GM13977 (cell line): ENCODE data around the gene KCNH1.
"Not testable (repeated sequence)": the region's sequence is repeated elsewhere in the genome, so short reads cannot be mapped to it uniquely, and the experiment has no call there.

Experiments
- DNase-seq: peaks from one replicate; pipeline ENCODE4 v3.0.0; 2012; ENCODE audit warnings: low spot score
- in situ Hi-C: fragments of 300-500 bp; cut with MboI; formaldehyde crosslinking; loops from one replicate; pipeline ENCODE4 v1.12.0; 2022; ENCODE audit warnings: low sequenced_read_pairs, low pct_unique_long_range_greater_than_20kb, mixed read lengths, inconsistent platforms; ENCODE audit not compliant: unreplicated experiment
- TF ChIP-seq, protein P1 (sequence below): IDR thresholded peaks from 2 replicates; pipeline ENCODE4 v1.5.1; 2012; ENCODE audit warnings: mild to moderate bottlenecking, control low read depth; ENCODE audit not compliant: insufficient read depth; ENCODE audit errors: extremely low read depth, missing control alignments

KCNH1 gene

DNA sequence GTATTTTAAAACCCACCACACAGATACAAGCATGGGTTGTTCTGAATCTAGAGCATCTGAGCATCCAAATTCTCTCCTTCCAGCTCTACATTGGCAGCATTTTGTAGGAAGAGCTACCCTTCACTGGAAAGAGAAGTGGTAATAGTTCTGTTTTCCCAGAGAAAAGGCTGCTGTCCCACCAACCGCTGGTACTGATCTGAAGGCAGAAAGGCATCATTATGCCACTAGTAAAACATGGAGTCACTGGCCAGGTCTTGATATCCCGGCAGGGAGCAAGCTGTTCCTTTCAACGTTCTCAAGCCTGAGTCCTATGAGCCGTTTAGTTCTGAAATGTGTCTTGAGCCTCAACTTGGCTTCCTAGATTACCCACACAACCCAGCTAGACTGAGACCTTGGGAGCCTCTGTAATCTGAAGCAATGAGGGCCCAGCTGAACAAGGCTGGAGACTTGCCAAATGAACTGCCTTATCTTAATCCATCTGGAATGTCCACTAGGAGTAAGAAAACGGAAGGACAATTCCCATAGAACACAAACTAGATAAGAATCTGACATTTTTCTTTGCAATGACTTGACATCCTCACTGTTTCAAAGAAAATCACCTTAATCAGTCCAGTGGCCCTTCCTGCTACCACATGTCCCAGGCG lies 116.8 kb downstream of the KCNH1 start:
- in situ Hi-C loops = no loop called here
- TF ChIP-seq, protein P1, sequence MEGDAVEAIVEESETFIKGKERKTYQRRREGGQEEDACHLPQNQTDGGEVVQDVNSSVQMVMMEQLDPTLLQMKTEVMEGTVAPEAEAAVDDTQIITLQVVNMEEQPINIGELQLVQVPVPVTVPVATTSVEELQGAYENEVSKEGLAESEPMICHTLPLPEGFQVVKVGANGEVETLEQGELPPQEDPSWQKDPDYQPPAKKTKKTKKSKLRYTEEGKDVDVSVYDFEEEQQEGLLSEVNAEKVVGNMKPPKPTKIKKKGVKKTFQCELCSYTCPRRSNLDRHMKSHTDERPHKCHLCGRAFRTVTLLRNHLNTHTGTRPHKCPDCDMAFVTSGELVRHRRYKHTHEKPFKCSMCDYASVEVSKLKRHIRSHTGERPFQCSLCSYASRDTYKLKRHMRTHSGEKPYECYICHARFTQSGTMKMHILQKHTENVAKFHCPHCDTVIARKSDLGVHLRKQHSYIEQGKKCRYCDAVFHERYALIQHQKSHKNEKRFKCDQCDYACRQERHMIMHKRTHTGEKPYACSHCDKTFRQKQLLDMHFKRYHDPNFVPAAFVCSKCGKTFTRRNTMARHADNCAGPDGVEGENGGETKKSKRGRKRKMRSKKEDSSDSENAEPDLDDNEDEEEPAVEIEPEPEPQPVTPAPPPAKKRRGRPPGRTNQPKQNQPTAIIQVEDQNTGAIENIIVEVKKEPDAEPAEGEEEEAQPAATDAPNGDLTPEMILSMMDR = no peak
- no peak for DNase-seq

DNA sequence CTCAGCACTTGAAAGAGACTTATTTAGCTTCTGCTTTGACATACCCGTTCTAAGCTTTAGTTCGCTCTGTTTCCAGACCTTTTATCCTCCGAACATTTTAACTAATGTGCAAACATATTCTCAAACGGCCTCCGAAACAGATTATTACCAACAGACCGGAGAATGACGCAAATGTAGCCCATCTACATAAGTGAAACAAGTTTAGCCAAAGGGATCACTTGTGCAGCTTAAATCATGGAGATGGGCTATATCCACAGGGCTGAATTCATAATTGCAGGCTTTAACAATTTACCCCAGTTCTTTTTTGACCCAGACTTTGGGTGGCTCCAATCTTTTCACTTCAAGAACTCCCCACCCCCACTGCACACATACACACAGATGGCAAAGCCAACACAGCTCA lies 119.7 kb downstream of the KCNH1 start:
- TF ChIP-seq, protein P1 = no peak
- no peak for DNase-seq
- in situ Hi-C loops = no loop called here

GRCh38 chr1:211013346-211014240 lies 120.4 kb downstream of the KCNH1 start:
- DNase-seq = no peak
- in situ Hi-C loops = no loop called here
- TF ChIP-seq, protein P1 = no peak

GRCh38 chr1:211011128-211011527 lies 122.8 kb downstream of the KCNH1 start:
- DNase-seq, in situ Hi-C loops: not testable (repeated sequence)

DNA sequence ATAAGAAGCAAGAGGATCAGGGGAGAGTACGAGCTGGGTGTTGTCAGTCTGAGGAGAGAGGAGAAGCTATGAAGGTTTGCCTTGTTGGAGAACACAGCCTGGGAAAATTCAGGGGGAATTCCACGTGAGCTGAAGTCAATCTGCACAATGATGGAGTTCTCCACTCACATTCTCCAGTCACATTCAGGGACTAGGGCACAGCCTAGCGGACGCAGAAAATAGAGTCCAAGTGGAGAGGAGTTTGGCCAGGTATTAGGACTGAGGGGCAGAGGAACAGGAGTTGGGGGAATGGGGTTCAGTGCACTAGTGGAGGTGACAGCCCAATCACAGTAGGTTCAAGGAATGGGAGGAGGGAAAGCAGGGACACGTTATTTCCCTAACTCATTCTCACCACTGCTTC lies 124.0 kb downstream of the KCNH1 start:
- TF ChIP-seq, protein P1 = no peak
- in situ Hi-C loops = no loop called here
- no peak for DNase-seq

GRCh38 chr1:211007830-211008229 lies 126.1 kb downstream of the KCNH1 start:
- no peak for DNase-seq
- in situ Hi-C loops = no loop called here
- TF ChIP-seq, protein P1 = no peak

DNA sequence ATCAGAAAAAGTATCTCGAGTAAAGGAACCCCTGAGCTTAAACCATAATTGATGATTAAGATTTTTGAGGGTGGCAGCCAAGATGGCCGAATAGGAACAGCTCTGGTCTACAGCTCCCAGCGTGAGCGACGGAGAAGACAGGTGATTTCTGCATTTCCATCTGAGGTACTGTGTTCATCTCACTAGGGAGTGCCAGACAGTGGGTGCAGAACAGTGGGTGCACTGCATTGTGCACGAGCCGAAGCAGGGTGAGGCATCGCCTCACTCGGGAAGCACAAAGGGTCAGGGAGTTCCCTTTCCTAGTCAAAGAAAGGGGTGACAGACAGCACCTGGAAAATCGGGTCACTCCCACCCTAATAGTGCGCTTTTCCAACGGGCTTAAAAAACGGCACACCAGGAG lies 138.0 kb downstream of the KCNH1 start:
- in situ Hi-C loops, DNase-seq: not testable (repeated sequence)
